HG03066 (cell line): ENCODE data around the gene GGA2.

Source experiments
- ATAC-seq: cut with Tn5 transposase; IDR thresholded peaks from one replicate; pipeline ENCODE4 v1.9.1; 2021; ENCODE audit warnings: low read depth; ENCODE audit not compliant: unreplicated experiment

Gene GGA2

GRCh38 chr16:23432176-23433128, 77.8 kb downstream of the GGA2 start:
- no peak for ATAC-seq

- no peak for ATAC-seq
Observed at GRCh38 chr16:23428351-23428750, 81.9 kb downstream of the GGA2 start.

GRCh38 chr16:23424292-23424958, 85.9 kb downstream of the GGA2 start:
- ATAC-seq: no peak

GRCh38 chr16:23423496-23424049, 86.7 kb downstream of the GGA2 start:
- ATAC-seq: no peak

GRCh38 chr16:23420011-23420410, 90.3 kb downstream of the GGA2 start:
- no peak for ATAC-seq

GRCh38 chr16:23416816-23417215, 93.5 kb downstream of the GGA2 start:
- ATAC-seq: no peak

GRCh38 chr16:23414731-23415130, 95.6 kb downstream of the GGA2 start:
- ATAC-seq: no peak
